NCI-H2227 treated with DMSO at 0.1 percent for 48 hours (cell line): ENCODE measurements around the gene BRME1.
"Not testable (repeated sequence)": the region's sequence is repeated elsewhere in the genome, so short reads cannot be mapped to it uniquely, and the experiment has no call there.

Experiments used
- DNase-seq: peaks from one replicate; lab custom pipeline; 2025; lab: John Stamatoyannopoulos, UW

The BRME1 gene

DNA sequence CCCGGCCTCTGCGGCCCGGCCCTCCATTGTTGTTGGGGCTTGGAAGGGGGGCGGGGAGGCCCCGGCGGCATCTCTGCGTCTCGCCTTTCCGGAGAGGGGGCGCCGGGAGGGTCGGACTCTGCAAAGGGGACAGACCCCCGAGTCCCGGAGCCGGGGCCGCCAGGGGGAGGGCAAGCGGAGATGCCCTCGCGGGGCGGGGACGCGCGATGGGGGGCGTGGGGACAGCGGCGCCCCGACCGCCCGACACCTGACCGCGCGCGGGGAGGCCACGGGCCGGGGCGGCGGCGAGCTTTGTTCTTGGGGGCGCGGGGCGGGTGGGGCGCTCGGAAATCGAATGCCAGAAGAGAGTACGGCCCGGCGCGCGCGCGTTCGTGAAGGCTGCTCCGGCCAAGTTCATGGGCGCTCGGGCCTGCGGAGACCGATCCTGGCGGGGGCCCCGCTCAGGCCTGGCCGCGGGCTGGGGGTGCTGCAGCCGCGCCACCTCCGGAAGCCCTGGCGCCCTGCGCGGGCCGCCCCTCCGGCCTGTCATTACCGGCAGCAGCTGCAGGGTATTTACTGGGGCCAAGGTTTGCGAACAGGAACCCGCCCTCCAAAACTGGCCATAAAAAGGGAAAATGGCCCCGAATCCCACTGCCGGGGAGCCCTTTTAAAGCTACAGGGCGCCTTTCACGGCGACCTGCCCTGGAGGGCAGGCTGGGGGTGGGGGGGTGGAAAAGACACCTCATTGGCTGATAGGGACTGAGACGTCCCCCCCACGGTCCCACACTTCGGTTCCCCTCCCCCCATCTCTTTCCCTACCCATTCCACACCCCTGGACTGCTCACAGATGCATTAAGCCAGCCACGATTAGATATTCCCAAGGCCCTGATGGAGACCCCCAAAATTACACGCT lies 40.1 kb downstream of the BRME1 start:
- no peak for DNase-seq

DNA sequence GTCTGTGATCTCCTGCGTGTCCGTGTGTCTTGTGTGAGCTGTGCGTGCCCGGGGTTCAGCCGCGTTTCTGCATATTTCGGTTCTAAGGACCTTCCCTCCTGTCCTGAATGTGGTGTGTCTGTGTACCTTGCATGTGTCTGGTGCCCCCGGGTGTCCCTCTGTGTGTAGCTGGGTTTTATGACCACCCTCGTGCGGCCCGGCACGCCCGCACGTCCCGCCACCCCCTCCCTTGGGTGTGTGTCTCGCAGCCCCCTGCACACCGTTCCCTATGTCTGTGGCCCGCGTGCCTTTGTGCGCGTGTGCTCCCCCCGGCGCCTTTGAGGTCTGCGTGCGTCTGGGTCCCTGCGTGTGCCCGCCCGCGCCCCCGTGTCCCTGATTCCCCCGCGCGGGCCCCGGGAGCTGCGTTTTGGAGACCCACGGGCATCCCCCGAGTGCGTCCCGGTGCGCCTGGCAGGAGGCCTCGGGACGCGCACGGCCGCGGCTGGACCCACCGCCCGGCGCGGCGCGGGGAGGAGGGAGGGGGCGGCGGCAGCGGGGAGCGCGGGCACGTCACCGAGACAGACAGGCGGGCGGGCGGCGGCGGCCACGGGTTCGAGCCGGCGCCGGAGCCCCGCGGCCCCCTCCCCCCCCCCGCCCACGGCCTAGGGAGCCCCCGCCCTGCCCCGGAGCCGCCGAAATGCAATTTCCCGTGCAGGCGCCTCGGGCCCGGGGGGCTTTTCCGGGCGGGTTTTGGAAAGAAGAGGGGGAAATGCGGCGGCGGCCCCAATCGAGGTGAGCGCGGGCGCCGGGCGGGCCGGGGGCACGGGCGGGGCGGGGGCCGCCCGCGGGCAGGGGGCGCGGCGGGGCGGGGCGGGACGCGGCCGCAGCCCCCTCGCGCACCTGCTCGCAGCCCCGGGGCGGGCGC lies 41.0 kb downstream of the BRME1 start:
- DNase-seq, result no peak

- DNase-seq, result no peak
Measured at GRCh38 chr19:13864046-13864666, 41.8 kb downstream of the BRME1 start.

GRCh38 chr19:13861714-13862531 lies 44.0 kb downstream of the BRME1 start:
- peak; percentile 66 for DNase-seq

DNA sequence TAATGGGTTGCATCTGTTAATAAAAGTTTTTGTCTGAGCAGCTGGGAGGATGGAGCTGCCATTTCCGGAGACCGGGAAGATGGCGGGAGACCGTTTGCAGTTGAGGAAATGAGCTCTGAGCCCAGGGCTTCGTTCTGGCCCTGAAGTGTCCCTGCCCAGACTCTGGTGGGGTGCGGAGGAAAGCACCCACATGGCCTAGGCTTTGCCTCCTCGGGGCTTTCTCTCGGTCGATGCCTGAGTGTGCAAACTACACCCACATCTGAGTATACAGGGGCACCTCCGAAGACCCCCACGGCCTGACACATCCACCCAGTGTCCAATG lies 44.6 kb downstream of the BRME1 start:
- DNase-seq, result no peak

- DNase-seq, result no peak
Measured at GRCh38 chr19:13860679-13861391, 45.1 kb downstream of the BRME1 start.

GRCh38 chr19:13859361-13859880 lies 46.5 kb downstream of the BRME1 start:
- DNase-seq, result no peak

GRCh38 chr19:13856497-13856896 lies 49.4 kb downstream of the BRME1 start:
- DNase-seq, result no peak

- DNase-seq, result not testable (repeated sequence)
Measured at GRCh38 chr19:13852171-13852707, 53.7 kb downstream of the BRME1 start.

DNA sequence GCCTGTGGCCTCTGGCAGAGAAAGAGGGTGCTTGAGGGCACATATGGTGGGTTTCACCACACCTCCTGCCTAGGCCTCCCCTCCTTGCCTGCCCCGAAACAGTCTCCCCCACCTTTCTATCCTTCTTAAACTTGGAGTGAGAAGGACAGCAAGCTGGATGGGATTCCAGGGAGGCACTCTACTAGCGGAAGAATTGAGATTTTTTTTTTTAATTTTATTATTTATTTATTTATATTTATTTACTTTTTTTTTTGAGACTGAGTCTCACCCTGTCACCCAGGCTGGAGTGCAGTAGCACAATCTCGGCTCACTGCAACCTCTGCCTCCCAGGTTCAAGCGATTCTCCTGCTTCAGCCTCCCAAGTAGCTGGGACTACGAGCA lies 54.2 kb downstream of the BRME1 start:
- DNase-seq, result not testable (repeated sequence)

DNA sequence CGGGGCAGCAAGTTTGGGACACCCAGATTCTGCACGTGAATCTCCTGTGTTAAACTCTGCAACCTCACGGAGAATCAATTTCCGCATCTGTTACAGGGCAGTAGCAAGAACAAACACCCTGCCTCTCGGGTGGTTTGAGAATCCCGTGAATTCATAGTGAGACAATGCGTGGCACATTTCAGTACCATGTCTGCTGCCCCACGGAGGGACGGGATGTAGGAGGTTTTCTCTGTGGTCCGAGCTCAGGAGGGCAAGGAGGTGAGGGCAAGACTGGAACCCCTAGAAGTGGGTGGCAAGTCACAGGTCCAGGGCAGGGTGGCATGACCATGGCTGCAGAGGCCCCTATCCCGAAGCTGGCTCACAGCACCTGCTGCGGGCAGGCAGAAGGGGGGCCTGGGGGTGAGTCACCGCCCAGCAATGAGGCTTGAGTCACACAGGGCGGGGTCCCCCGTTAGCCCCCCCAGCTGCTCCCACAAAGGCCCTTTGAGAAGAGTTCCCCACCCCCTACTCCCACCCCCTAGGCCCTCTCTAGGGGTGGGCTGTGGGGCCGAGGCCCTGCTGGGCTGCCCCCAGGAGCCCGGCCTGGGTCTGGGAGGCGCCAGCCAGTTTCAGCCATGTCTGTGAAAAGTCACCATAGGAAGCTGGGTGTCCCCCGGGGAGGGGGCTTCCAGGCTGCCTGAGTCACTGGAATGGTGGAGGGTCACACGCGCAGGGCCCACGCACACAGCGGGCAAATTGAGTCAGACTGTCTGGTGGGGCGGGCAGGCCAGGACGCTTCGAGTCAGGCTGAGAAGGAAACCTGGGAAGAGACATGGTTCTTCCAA lies 54.8 kb downstream of the BRME1 start:
- DNase-seq, result no peak

GRCh38 chr19:13849991-13850909 lies 55.7 kb downstream of the BRME1 start:
- DNase-seq, result peak; percentile 52

- no peak for DNase-seq
Measured at GRCh38 chr19:13848798-13849676, 56.9 kb downstream of the BRME1 start.

GRCh38 chr19:13848340-13848677 lies 57.6 kb downstream of the BRME1 start:
- no peak for DNase-seq

GRCh38 chr19:13847407-13848339 lies 58.2 kb downstream of the BRME1 start:
- DNase-seq, result peak; percentile 52
